SK-N-SH treated with all-trans-retinoic acid at 6 μM for 48 hours (cell line): ENCODE measurements around the gene EMX2.

Experiments used
- CREB5 ChIP-seq: fragments of 250-450 bp; sonication (Bioruptor Pico); IDR thresholded peaks from 2 replicates; pipeline ENCODE4 v1.5.1; 2020; ENCODE audit warnings: low read depth, mild to moderate bottlenecking, moderate library complexity
- CSDC2 ChIP-seq: fragments of 250-450 bp; sonication (Bioruptor Pico); IDR thresholded peaks from 2 replicates; pipeline ENCODE4 v1.5.0; 2020; ENCODE audit warnings: mild to moderate bottlenecking, moderate library complexity
- CSRNP3 ChIP-seq: fragments of 250-450 bp; sonication (Bioruptor Pico); IDR thresholded peaks from 2 replicates; pipeline ENCODE4 v1.5.1; 2021; ENCODE audit warnings: mild to moderate bottlenecking, moderate library complexity
- ISL1 ChIP-seq: fragments of 250-450 bp; sonication (Bioruptor Pico); IDR thresholded peaks from 2 replicates; pipeline ENCODE4 v2.1.2; 2022; ENCODE audit warnings: mild to moderate bottlenecking, moderate library complexity
- PATZ1 ChIP-seq: fragments of 250-450 bp; sonication (Bioruptor Pico); IDR thresholded peaks from 2 replicates; pipeline ENCODE4 v1.8.0; 2020; ENCODE audit warnings: mild to moderate bottlenecking, moderate library complexity, borderline replicate concordance
- TCF4 ChIP-seq: fragments of 250-450 bp; sonication (Bioruptor Pico); IDR thresholded peaks from 2 replicates; pipeline ENCODE4 v1.8.0; 2021; ENCODE audit warnings: mild to moderate bottlenecking, moderate library complexity, borderline replicate concordance
- ZNF70 ChIP-seq: fragments of 450-650 bp; formaldehyde crosslinking; IDR thresholded peaks from 2 replicates; pipeline ENCODE4 v1.5.0; 2020; ENCODE audit warnings: mild to moderate bottlenecking, moderate library complexity
- ZNF8 ChIP-seq: fragments of 450-650 bp; formaldehyde crosslinking; IDR thresholded peaks from 2 replicates; pipeline ENCODE4 v1.5.0; 2020; ENCODE audit warnings: mild to moderate bottlenecking, moderate library complexity

The EMX2 gene

GRCh38 chr10:117597216-117597615 is 54.7 kb downstream of the EMX2 start (continued):
- TF ChIP-seq CSRNP3 (CRISPR knock-in tag) (no peak), ZNF70 (no peak), ZNF8 (CRISPR knock-in tag) (no peak), CREB5 (CRISPR knock-in tag) (no peak), TCF4 (CRISPR knock-in tag) (no peak), PATZ1 (CRISPR knock-in tag) (no peak), CSDC2 (CRISPR knock-in tag) (no peak), ISL1 (CRISPR knock-in tag) (no peak)
